ENCODE data around the gene KANK4. TPM values are rescaled to one million over a fixed set of nuclear protein-coding genes. Genes with fewer than 3 reads are reported as not detected.

KANK4 gene
- total and polyA plus RNA-seq, 2 donors (not counting 1 experiment from before 2014, with no cell fraction given): not detected

GRCh38 chr1:62233926-62234450, 85.2 kb downstream of the KANK4 start:
- Histone ChIP-seq H3K4me3 (ENCODE audit: control extremely low read depth in 1 of 5, extremely low read depth in 1 of 5, insufficient read depth in 1 of 5, low read depth in 2 of 5, low read length in 4 of 5) (no peak overlapping the region), H3K79me2 (ENCODE audit: control insufficient read depth, insufficient read depth, low read length) (no peaks in the 10 kb centered on the region), H2AFZ (ENCODE audit: insufficient read depth, low read depth, low read length, poor library complexity, severe bottlenecking) (no peak overlapping the region), H3K4me1 (ENCODE audit: control insufficient read depth in 2 of 2, insufficient read depth in 2 of 2, low read length in 2 of 2) (no peaks in the 10 kb centered on the region), H3K4me2 (replicated peaks; ENCODE audit: low read depth, low read length, poor library complexity, severe bottlenecking) (no peak overlapping the region), H3K9me3 (ENCODE audit: control extremely low read depth in 1 of 3, control insufficient read depth in 2 of 3, insufficient read depth in 1 of 3, low read length in 2 of 3) (no peaks in the 10 kb centered on the region), H3K9ac (ENCODE audit: low read length) (no peak overlapping the region), H4K20me1 (ENCODE audit: control insufficient read depth, insufficient read depth, low read length, poor library complexity, severe bottlenecking) (no peaks in the 10 kb centered on the region), H3K27me3 (replicated peaks in 1 of 4; ENCODE audit: control extremely low read depth in 1 of 4, control insufficient read depth in 3 of 4, insufficient read depth in 4 of 4, low read length in 3 of 4) (no peaks in the 10 kb centered on the region), H3K27ac (ENCODE audit: low read length in 2 of 2) (no peak overlapping the region), H3K36me3 (replicated peaks in 1 of 2; ENCODE audit: control extremely low read depth in 1 of 2, control insufficient read depth in 1 of 2, extremely low read depth in 1 of 2, insufficient read depth in 2 of 2, low read length in 1 of 2) (no peaks in the 10 kb centered on the region)
- ChIA-PET CTCF (no interaction called here), POLR2A (no interaction called here)
- Mint-ChIP-seq H3K4me1 (no peaks in the 10 kb centered on the region), H3K27ac (no peak overlapping the region), H3K4me3 (no peak overlapping the region), H3K9me3 (ENCODE audit: insufficient read depth) (no peaks in the 10 kb centered on the region), H3K27me3 (peaks cover 9% of the 10 kb centered on the region)
- 89% methylated on average over 4 of the region's 7 CpGs for WGBS (ENCODE audit: insufficient coverage)
- DNase-seq: no peak
- no peak for TF ChIP-seq EZH2 (IDR thresholded peaks at IDR 0.05; ENCODE audit: borderline replicate concordance, insufficient read depth, low read depth, low read length, poor library complexity, severe bottlenecking)
- no peak for TF ChIP-seq CTCF (IDR thresholded peaks at IDR 0.05)
- ATAC-seq (ENCODE audit: low read depth): no peak
- intact Hi-C loops (cut with micrococcal nuclease): no loop called here

GRCh38 chr1:62232871-62233278, 86.4 kb downstream of the KANK4 start:
- POLR2A ChIA-PET: no interaction called here
- peaks cover 9% of the 10 kb centered on the region for H3K27me3 Mint-ChIP-seq
- CTCF ChIA-PET: no interaction called here

More at GRCh38 chr1:62232871-62233278, 86.4 kb downstream of the KANK4 start:
- DNase-seq: no peak
- WGBS (ENCODE audit: insufficient coverage): 81% methylated on average over 14 of the region's 14 CpGs
- intact Hi-C loops (cut with micrococcal nuclease): no loop called here
- no peaks in the 10 kb centered on the region for H3K4me1 ChIP-seq (ENCODE audit: control insufficient read depth in 2 of 2, insufficient read depth in 2 of 2, low read length in 2 of 2)
- no peaks in the 10 kb centered on the region for H3K79me2 ChIP-seq (ENCODE audit: control insufficient read depth, insufficient read depth, low read length)
- no peak overlapping the region for H3K27ac ChIP-seq (ENCODE audit: low read length in 2 of 2)
- no peaks in the 10 kb centered on the region for H3K27me3 ChIP-seq (replicated peaks in 1 of 4; ENCODE audit: control extremely low read depth in 1 of 4, control insufficient read depth in 3 of 4, insufficient read depth in 4 of 4, low read length in 3 of 4)
- ATAC-seq (ENCODE audit: low read depth): no peak
- no peaks in the 10 kb centered on the region for H3K36me3 ChIP-seq (replicated peaks in 1 of 2; ENCODE audit: control extremely low read depth in 1 of 2, control insufficient read depth in 1 of 2, extremely low read depth in 1 of 2, insufficient read depth in 2 of 2, low read length in 1 of 2)
- H3K9ac ChIP-seq (ENCODE audit: low read length): no peak overlapping the region
- Mint-ChIP-seq H3K4me1 (no peaks in the 10 kb centered on the region), H3K27ac (no peak overlapping the region), H3K4me3 (no peak overlapping the region), H3K9me3 (ENCODE audit: insufficient read depth) (no peaks in the 10 kb centered on the region)
- H3K4me3 ChIP-seq (ENCODE audit: control extremely low read depth in 1 of 5, extremely low read depth in 1 of 5, insufficient read depth in 1 of 5, low read depth in 2 of 5, low read length in 4 of 5): no peak overlapping the region
- H3K9me3 ChIP-seq (ENCODE audit: control extremely low read depth in 1 of 3, control insufficient read depth in 2 of 3, insufficient read depth in 1 of 3, low read length in 2 of 3): no peaks in the 10 kb centered on the region
- TF ChIP-seq CTCF (IDR thresholded peaks at IDR 0.05): no peak
- no peaks in the 10 kb centered on the region for H4K20me1 ChIP-seq (ENCODE audit: control insufficient read depth, insufficient read depth, low read length, poor library complexity, severe bottlenecking)
- H2AFZ ChIP-seq (ENCODE audit: insufficient read depth, low read depth, low read length, poor library complexity, severe bottlenecking): no peak overlapping the region
- no peak overlapping the region for H3K4me2 ChIP-seq (replicated peaks; ENCODE audit: low read depth, low read length, poor library complexity, severe bottlenecking)

Data from B cell (primary cell).